ENCODE results near the gene ZNF547.

Gene ZNF547

GRCh38 chr19:57362997-57363687 is at the start of gene ZNF547, which contains the start of gene TRAPPC2B:
Gene ZNF547 (plus strand): TSS chr19:57363551. CDS start chr19:57368556, 5,005 bp downstream.
Gene TRAPPC2B (plus strand): TSS chr19:57363551. CDS start chr19:57364834, 1,283 bp downstream.
- peak within 1 kb of the TSS; percentile 93 for H3K4me3 ChIP-seq (ENCODE audit: low read depth, low read length)
- DNase-seq (ENCODE audit: low read depth) = peak; percentile 100
- TF ChIP-seq CTCF (IDR thresholded peaks at IDR 0.05; ENCODE audit: insufficient read depth, low read depth, low read length, missing control alignments) = no peak

GRCh38 chr19:57314146-57314545 is 49.2 kb upstream of the ZNF547 start:
- no peak for TF ChIP-seq CTCF (IDR thresholded peaks at IDR 0.05; ENCODE audit: insufficient read depth, low read depth, low read length, missing control alignments)
- DNase-seq (ENCODE audit: low read depth) = no peak
- H3K4me3 ChIP-seq (ENCODE audit: low read depth, low read length) = no peak overlapping the region

GRCh38 chr19:57317503-57317902 is 45.8 kb upstream of the ZNF547 start:
- DNase-seq (ENCODE audit: low read depth) = no peak
- no peak for TF ChIP-seq CTCF (IDR thresholded peaks at IDR 0.05; ENCODE audit: insufficient read depth, low read depth, low read length, missing control alignments)
- no peak overlapping the region for H3K4me3 ChIP-seq (ENCODE audit: low read depth, low read length)

- no peak for TF ChIP-seq CTCF (IDR thresholded peaks at IDR 0.05; ENCODE audit: insufficient read depth, low read depth, low read length, missing control alignments)
- peak overlapping the region; percentile 81 for H3K4me3 ChIP-seq (ENCODE audit: low read depth, low read length)
- no peak for DNase-seq (ENCODE audit: low read depth)
Measured at GRCh38 chr19:57319869-57320179, 43.5 kb upstream of the ZNF547 start.

GRCh38 chr19:57320180-57321084 is 42.9 kb upstream of the ZNF547 start, which contains the start of gene ZNF543:
Gene ZNF543 (plus strand): TSS chr19:57320472. CDS start chr19:57320854, 382 bp downstream.
- H3K4me3 ChIP-seq (ENCODE audit: low read depth, low read length) = peak within 1 kb of the TSS; percentile 81
- peak; percentile 97 for DNase-seq (ENCODE audit: low read depth)
- peak; percentile 6 for TF ChIP-seq CTCF (IDR thresholded peaks at IDR 0.05; ENCODE audit: insufficient read depth, low read depth, low read length, missing control alignments)

- no peak for TF ChIP-seq CTCF (IDR thresholded peaks at IDR 0.05; ENCODE audit: insufficient read depth, low read depth, low read length, missing control alignments)
- DNase-seq (ENCODE audit: low read depth) = no peak
- H3K4me3 ChIP-seq (ENCODE audit: low read depth, low read length) = peak overlapping the region; percentile 81
Measured at GRCh38 chr19:57321116-57321515, 42.2 kb upstream of the ZNF547 start.

Data from GM12865 (cell line).